CD4-positive, alpha-beta T cell treated with Interleukin-10 for 1 hour (primary cell): Measurements from ENCODE around the gene RHOD.

Experiments
- DNase-seq: peaks from one replicate; pipeline ENCODE4 v3.0.0-alpha.2; 2020

Gene RHOD

GRCh38 chr11:67032830-67033551 is 23.7 kb upstream of the RHOD start:
- no peak for DNase-seq

GRCh38 chr11:67033661-67034166 is 22.9 kb upstream of the RHOD start:
- no peak for DNase-seq

- no peak for DNase-seq
Measured at GRCh38 chr11:67034350-67034749, 22.3 kb upstream of the RHOD start.

- no peak for DNase-seq
Measured at GRCh38 chr11:67040147-67040546, 16.5 kb upstream of the RHOD start.

- no peak for DNase-seq
Measured at GRCh38 chr11:67041602-67042001, 15.0 kb upstream of the RHOD start.

GRCh38 chr11:67043572-67044349 is 12.9 kb upstream of the RHOD start:
- DNase-seq, result no peak

GRCh38 chr11:67044496-67044895 is 12.2 kb upstream of the RHOD start:
- DNase-seq, result no peak

GRCh38 chr11:67045314-67045713 is 11.3 kb upstream of the RHOD start:
- no peak for DNase-seq

GRCh38 chr11:67048515-67049130 is 8.0 kb upstream of the RHOD start:
- no peak for DNase-seq

- DNase-seq, result no peak
Measured at GRCh38 chr11:67050139-67050538, 6.5 kb upstream of the RHOD start.

- DNase-seq, result no peak
Measured at GRCh38 chr11:67051180-67051893, 5.3 kb upstream of the RHOD start.

GRCh38 chr11:67051945-67052488 is 4.6 kb upstream of the RHOD start:
- DNase-seq, result no peak

GRCh38 chr11:67052891-67053290 is 3.8 kb upstream of the RHOD start:
- no peak for DNase-seq

- DNase-seq, result peak; percentile 29
Measured at GRCh38 chr11:67053896-67054329, 2.7 kb upstream of the RHOD start.

GRCh38 chr11:67054346-67054835 is 2.3 kb upstream of the RHOD start:
- DNase-seq, result no peak

GRCh38 chr11:67054836-67055523 is 1.7 kb upstream of the RHOD start:
- no peak for DNase-seq

- DNase-seq, result no peak
Measured at GRCh38 chr11:67055812-67056211, 835 bp upstream of the RHOD start.

- no peak for DNase-seq
Measured at GRCh38 chr11:67057205-67057672, 592 bp downstream of the RHOD start.

- no peak for DNase-seq
Measured at GRCh38 chr11:67058506-67058905, 1.9 kb downstream of the RHOD start.

- no peak for DNase-seq
Measured at GRCh38 chr11:67059671-67060070, 3.0 kb downstream of the RHOD start.

GRCh38 chr11:67060111-67060522 is 3.5 kb downstream of the RHOD start:
- no peak for DNase-seq
